Choroid plexus epithelial cell (primary cell): ENCODE data around the gene PARVB.
A peak's percentile ranks its signal among the peaks of the same experiment; 100 is the strongest.

ENCODE experiments used
- DNase-seq: peaks from one replicate; pipeline ENCODE4 v3.0.0-alpha.2; 2010; ENCODE audit warnings: low read depth
- H3K4me3 ChIP-seq: 2 replicates; pipeline ENCODE4 v1.5.1; 2011; ENCODE audit warnings: low read depth, mild to moderate bottlenecking, control low read depth, low read length, moderate library complexity
- TF ChIP-seq, protein P1 (sequence below): conservative IDR thresholded peaks from 2 replicates; pipeline ENCODE4 v1.5.1; 2011; ENCODE audit warnings: low read depth, mild to moderate bottlenecking, control low read depth, inconsistent platforms, low read length, moderate library complexity

Gene PARVB

GRCh38 chr22:44200855-44201550 is 176.9 kb downstream of the PARVB start:
- TF ChIP-seq, protein P1, sequence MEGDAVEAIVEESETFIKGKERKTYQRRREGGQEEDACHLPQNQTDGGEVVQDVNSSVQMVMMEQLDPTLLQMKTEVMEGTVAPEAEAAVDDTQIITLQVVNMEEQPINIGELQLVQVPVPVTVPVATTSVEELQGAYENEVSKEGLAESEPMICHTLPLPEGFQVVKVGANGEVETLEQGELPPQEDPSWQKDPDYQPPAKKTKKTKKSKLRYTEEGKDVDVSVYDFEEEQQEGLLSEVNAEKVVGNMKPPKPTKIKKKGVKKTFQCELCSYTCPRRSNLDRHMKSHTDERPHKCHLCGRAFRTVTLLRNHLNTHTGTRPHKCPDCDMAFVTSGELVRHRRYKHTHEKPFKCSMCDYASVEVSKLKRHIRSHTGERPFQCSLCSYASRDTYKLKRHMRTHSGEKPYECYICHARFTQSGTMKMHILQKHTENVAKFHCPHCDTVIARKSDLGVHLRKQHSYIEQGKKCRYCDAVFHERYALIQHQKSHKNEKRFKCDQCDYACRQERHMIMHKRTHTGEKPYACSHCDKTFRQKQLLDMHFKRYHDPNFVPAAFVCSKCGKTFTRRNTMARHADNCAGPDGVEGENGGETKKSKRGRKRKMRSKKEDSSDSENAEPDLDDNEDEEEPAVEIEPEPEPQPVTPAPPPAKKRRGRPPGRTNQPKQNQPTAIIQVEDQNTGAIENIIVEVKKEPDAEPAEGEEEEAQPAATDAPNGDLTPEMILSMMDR = no peak
- no peak for DNase-seq
- no peak overlapping the region for H3K4me3 ChIP-seq

GRCh38 chr22:44201665-44202064 is 177.6 kb downstream of the PARVB start:
- no peak for DNase-seq
- TF ChIP-seq, protein P1 = no peak
- H3K4me3 ChIP-seq = no peak overlapping the region

GRCh38 chr22:44202261-44202789 is 178.2 kb downstream of the PARVB start:
- peak; percentile 81 for DNase-seq
- TF ChIP-seq, protein P1 = no peak
- no peak overlapping the region for H3K4me3 ChIP-seq

DNA sequence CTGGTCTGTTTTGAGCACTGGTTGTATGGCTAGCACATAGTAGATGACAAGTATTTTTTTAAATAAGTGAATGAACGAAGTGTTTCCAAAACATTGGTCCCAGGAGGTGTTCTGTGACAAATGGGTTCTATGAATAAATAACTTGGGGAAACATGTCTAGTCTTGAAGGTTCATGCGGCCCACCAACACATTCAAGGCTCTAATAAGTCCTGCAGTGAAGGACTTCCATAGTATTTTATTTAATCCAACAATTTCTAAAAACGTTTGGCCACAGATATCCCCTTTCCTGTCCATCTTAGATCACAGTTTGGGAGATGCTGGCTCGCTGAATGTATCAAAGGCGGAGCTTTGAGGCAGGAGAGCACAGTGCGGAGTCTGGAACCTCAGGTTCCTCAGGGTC is 179.1 kb downstream of the PARVB start:
- TF ChIP-seq, protein P1 = no peak
- no peak overlapping the region for H3K4me3 ChIP-seq
- no peak for DNase-seq

DNA sequence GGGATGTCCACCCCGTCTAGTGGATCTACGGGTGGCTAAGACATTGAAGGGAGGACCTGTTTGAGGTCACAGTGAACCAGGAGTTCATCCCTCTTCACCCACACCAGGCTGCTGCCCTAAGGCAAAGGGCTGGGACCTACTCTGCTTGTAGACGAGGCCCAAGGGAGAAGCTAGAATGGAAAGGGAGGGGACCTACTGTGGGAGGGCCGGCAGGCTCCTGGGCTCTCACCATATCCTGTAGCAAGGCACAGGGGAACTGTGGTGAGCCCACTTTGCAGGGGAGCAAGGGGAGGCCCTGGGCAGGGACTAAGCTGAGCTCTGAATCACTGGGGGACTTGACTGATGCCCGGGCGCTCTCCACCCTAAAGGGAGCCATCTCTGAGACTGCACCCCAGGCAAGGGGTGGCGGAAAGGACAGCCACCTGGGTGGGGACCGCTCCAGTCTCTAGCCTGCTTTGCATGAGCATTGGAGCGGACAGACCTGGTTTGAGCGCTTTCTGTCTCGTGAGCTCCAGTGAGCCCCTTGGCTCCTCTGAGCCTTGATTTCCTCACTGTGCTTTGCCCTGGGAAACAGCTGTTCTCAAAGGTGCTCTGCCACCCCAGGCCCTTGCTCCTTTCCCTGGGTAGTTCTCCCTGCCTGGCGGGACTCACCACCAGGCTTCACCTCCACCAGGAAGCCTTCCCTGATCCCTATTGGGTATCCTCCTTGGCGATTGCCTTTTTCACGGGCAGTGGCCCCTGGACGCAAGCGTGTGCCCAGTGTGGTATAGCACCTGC is 180.8 kb downstream of the PARVB start:
- no peak overlapping the region for H3K4me3 ChIP-seq
- TF ChIP-seq, protein P1 = no peak
- DNase-seq = no peak

GRCh38 chr22:44205516-44206329 is 181.6 kb downstream of the PARVB start:
- H3K4me3 ChIP-seq = no peak overlapping the region
- TF ChIP-seq, protein P1 = no peak
- no peak for DNase-seq
